ENCODE data around the gene CTBP2.

Gene CTBP2

GRCh38 chr10:125160856-125161706 lies 718 bp upstream of the CTBP2 start:
- no peak overlapping the region for H3K9ac ChIP-seq (ENCODE audit: low read length)
- H3K79me2 ChIP-seq (ENCODE audit: low read length): no peaks in the 10 kb centered on the region
- no peaks in the 10 kb centered on the region for H3K9me2 ChIP-seq (replicated peaks; ENCODE audit: insufficient read depth, low read length)

GRCh38 chr10:125159486-125159931 lies 854 bp downstream of the CTBP2 start:
- H3K9me2 ChIP-seq (replicated peaks; ENCODE audit: insufficient read depth, low read length): no peaks in the 10 kb centered on the region
- no peak overlapping the region for H3K9ac ChIP-seq (ENCODE audit: low read length)
- peaks cover 44% of the 10 kb centered on the region for H3K27me3 ChIP-seq (replicated peaks; ENCODE audit: insufficient read depth, low read length)
- no peak for DNase-seq
- no peak overlapping the region for H3K4me3 ChIP-seq (ENCODE audit: low read length)
- H3K4me1 ChIP-seq (ENCODE audit: low read length): no peaks in the 10 kb centered on the region
- H4K20me1 ChIP-seq (ENCODE audit: insufficient read depth, low read length): no peaks in the 10 kb centered on the region
- H3K27ac ChIP-seq (ENCODE audit: low read length): no peak overlapping the region
- no peaks in the 10 kb centered on the region for H3F3A ChIP-seq (ENCODE audit: insufficient read depth, low read length)
- no peak overlapping the region for H3K4me2 ChIP-seq (ENCODE audit: low read depth, low read length)
- H3K9me3 ChIP-seq (replicated peaks; ENCODE audit: insufficient read depth, low read length): no peaks in the 10 kb centered on the region
- no peaks in the 10 kb centered on the region for H3K79me2 ChIP-seq (ENCODE audit: low read length)
- no peaks in the 10 kb centered on the region for H3K36me3 ChIP-seq (replicated peaks; ENCODE audit: insufficient read depth, low read length)
- H2AFZ ChIP-seq (ENCODE audit: low read length): no peak overlapping the region
- TF ChIP-seq CTCF (IDR thresholded peaks at IDR 0.05; ENCODE audit: low read length): no peak
- no peak for TF ChIP-seq EZH2 (optimal IDR thresholded peaks at IDR 0.05; ENCODE audit: low read depth, low read length)
- TF ChIP-seq EZH2phosphoT487 (IDR thresholded peaks at IDR 0.05; ENCODE audit: low read length): no peak

More at GRCh38 chr10:125160856-125161706, 718 bp upstream of the CTBP2 start:
- H3K27ac ChIP-seq (ENCODE audit: low read length): no peak overlapping the region
- H2AFZ ChIP-seq (ENCODE audit: low read length): no peak overlapping the region
- H3F3A ChIP-seq (ENCODE audit: insufficient read depth, low read length): no peaks in the 10 kb centered on the region
- no peaks in the 10 kb centered on the region for H3K36me3 ChIP-seq (replicated peaks; ENCODE audit: insufficient read depth, low read length)
- peaks cover 42% of the 10 kb centered on the region for H3K27me3 ChIP-seq (replicated peaks; ENCODE audit: insufficient read depth, low read length)
- no peak overlapping the region for H3K4me3 ChIP-seq (ENCODE audit: low read length)
- no peak for DNase-seq
- H4K20me1 ChIP-seq (ENCODE audit: insufficient read depth, low read length): no peaks in the 10 kb centered on the region
- H3K9me3 ChIP-seq (replicated peaks; ENCODE audit: insufficient read depth, low read length): no peaks in the 10 kb centered on the region
- H3K4me1 ChIP-seq (ENCODE audit: low read length): no peaks in the 10 kb centered on the region
- TF ChIP-seq EZH2phosphoT487 (IDR thresholded peaks at IDR 0.05; ENCODE audit: low read length) (no peak), CTCF (IDR thresholded peaks at IDR 0.05; ENCODE audit: low read length) (no peak), EZH2 (optimal IDR thresholded peaks at IDR 0.05; ENCODE audit: low read depth, low read length) (no peak)
- no peak overlapping the region for H3K4me2 ChIP-seq (ENCODE audit: low read depth, low read length)

GRCh38 chr10:125158601-125159485 lies 1.5 kb downstream of the CTBP2 start:
- Histone ChIP-seq H2AFZ (ENCODE audit: low read length) (no peak overlapping the region), H3K9me2 (replicated peaks; ENCODE audit: insufficient read depth, low read length) (no peaks in the 10 kb centered on the region), H3K9me3 (replicated peaks; ENCODE audit: insufficient read depth, low read length) (no peaks in the 10 kb centered on the region), H3K4me1 (ENCODE audit: low read length) (no peaks in the 10 kb centered on the region), H3K9ac (ENCODE audit: low read length) (no peak overlapping the region), H3K27ac (ENCODE audit: low read length) (no peak overlapping the region), H3K4me3 (ENCODE audit: low read length) (no peak overlapping the region), H3F3A (ENCODE audit: insufficient read depth, low read length) (no peaks in the 10 kb centered on the region), H3K4me2 (ENCODE audit: low read depth, low read length) (no peak overlapping the region), H3K36me3 (replicated peaks; ENCODE audit: insufficient read depth, low read length) (no peaks in the 10 kb centered on the region), H3K27me3 (replicated peaks; ENCODE audit: insufficient read depth, low read length) (peaks cover 46% of the 10 kb centered on the region), H3K79me2 (ENCODE audit: low read length) (no peaks in the 10 kb centered on the region), H4K20me1 (ENCODE audit: insufficient read depth, low read length) (no peaks in the 10 kb centered on the region)
- TF ChIP-seq EZH2 (optimal IDR thresholded peaks at IDR 0.05; ENCODE audit: low read depth, low read length) (no peak), CTCF (IDR thresholded peaks at IDR 0.05; ENCODE audit: low read length) (no peak), EZH2phosphoT487 (IDR thresholded peaks at IDR 0.05; ENCODE audit: low read length) (no peak)
- DNase-seq: no peak

Data from MM.1S (cell line).